ENCODE data around the gene LRRC27.

DNA sequence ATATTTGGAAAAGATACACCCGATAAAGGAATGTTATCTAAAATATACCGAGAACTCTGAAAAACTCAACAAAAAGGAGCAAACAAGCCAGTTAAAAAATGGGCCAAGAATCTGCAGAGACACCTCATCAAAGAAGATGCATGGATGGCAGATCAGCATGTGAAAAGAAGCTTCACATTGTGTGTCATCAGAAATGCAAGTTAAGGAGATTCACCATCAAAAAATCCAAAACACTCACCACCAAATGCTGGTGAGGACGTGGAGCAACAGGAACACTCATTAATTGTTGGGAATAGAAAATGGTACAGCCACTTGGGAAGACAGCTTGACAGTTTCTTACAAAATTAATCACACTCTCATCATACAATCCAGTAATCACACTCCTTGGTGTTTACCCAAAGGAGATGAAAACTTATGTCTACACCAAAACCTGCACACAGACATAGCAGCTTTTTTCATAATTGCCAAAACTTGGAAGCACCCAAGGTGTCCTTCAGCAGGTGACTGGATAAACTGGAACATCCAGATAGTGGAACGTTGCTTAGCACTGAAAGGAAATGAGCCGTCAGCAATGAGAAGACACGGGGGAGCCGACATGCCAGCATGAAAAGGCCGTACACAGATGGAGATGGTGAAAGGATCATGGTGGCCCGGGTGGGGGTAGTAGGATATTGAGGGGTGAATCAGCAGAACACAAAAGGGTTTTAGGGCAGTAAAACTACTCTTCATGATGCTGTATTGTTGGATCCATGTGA lies 37.1 kb downstream of the LRRC27 start:
- TF ChIP-seq, protein P1, sequence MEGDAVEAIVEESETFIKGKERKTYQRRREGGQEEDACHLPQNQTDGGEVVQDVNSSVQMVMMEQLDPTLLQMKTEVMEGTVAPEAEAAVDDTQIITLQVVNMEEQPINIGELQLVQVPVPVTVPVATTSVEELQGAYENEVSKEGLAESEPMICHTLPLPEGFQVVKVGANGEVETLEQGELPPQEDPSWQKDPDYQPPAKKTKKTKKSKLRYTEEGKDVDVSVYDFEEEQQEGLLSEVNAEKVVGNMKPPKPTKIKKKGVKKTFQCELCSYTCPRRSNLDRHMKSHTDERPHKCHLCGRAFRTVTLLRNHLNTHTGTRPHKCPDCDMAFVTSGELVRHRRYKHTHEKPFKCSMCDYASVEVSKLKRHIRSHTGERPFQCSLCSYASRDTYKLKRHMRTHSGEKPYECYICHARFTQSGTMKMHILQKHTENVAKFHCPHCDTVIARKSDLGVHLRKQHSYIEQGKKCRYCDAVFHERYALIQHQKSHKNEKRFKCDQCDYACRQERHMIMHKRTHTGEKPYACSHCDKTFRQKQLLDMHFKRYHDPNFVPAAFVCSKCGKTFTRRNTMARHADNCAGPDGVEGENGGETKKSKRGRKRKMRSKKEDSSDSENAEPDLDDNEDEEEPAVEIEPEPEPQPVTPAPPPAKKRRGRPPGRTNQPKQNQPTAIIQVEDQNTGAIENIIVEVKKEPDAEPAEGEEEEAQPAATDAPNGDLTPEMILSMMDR (IDR thresholded peaks at IDR 0.05) = no peak
- no peak for TF ChIP-seq POLR2A (IDR thresholded peaks at IDR 0.05)

Data from breast epithelium (tissue), 3 donors.